ENCODE measurements around the gene ADAMTS12.

Gene ADAMTS12

GRCh38 chr5:33850100-33850594 lies 41.6 kb downstream of the ADAMTS12 start:
- no peak for DNase-seq

GRCh38 chr5:33848554-33848953 lies 43.2 kb downstream of the ADAMTS12 start:
- DNase-seq = no peak

- DNase-seq = no peak
These were observed 44.9 kb downstream of the ADAMTS12 start for GRCh38 chr5:33846851-33847250.

GRCh38 chr5:33843579-33843978 lies 48.2 kb downstream of the ADAMTS12 start:
- no peak for DNase-seq

- DNase-seq = no peak
These were observed 49.3 kb downstream of the ADAMTS12 start for GRCh38 chr5:33842456-33842855.

GRCh38 chr5:33841891-33842290 lies 49.9 kb downstream of the ADAMTS12 start:
- no peak for DNase-seq

- DNase-seq = no peak
These were observed 50.8 kb downstream of the ADAMTS12 start for GRCh38 chr5:33840927-33841547.

GRCh38 chr5:33837301-33837700 lies 54.5 kb downstream of the ADAMTS12 start:
- no peak for DNase-seq

GRCh38 chr5:33834334-33834733 lies 57.5 kb downstream of the ADAMTS12 start:
- DNase-seq = no peak

GRCh38 chr5:33833237-33833575 lies 58.6 kb downstream of the ADAMTS12 start:
- no peak for DNase-seq

- DNase-seq = no peak
These were observed 59.2 kb downstream of the ADAMTS12 start for GRCh38 chr5:33832404-33833236.

GRCh38 chr5:33831041-33831440 lies 60.7 kb downstream of the ADAMTS12 start:
- no peak for DNase-seq

- no peak for DNase-seq
These were observed 62.4 kb downstream of the ADAMTS12 start for GRCh38 chr5:33829430-33829829.

GRCh38 chr5:33828626-33829308 lies 63.0 kb downstream of the ADAMTS12 start:
- no peak for DNase-seq

- DNase-seq = no peak
These were observed 63.9 kb downstream of the ADAMTS12 start for GRCh38 chr5:33827885-33828284.

GRCh38 chr5:33827018-33827707 lies 64.6 kb downstream of the ADAMTS12 start:
- no peak for DNase-seq

- peak in 12 of 58 donors; percentile 1 to 40 (median 11) for DNase-seq
These were observed 67.1 kb downstream of the ADAMTS12 start for GRCh38 chr5:33824516-33825195.

GRCh38 chr5:33817301-33817700 lies 74.5 kb downstream of the ADAMTS12 start:
- DNase-seq = no peak

- no peak for DNase-seq
These were observed 75.0 kb downstream of the ADAMTS12 start for GRCh38 chr5:33816791-33817190.

GRCh38 chr5:33812746-33813145 lies 79.0 kb downstream of the ADAMTS12 start:
- DNase-seq = no peak

Measured in anterior cingulate cortex (tissue), 58 donors.